ENCODE measurements around the gene KDM3A.

- no peak for TF ChIP-seq CTCF (IDR thresholded peaks at IDR 0.05)
- TF ChIP-seq ZFX (IDR thresholded peaks at IDR 0.05; ENCODE audit: borderline replicate concordance), result no peak
Observed at GRCh38 chr2:86443631-86444350, 2.6 kb downstream of the KDM3A start.
